Smooth muscle cell (in vitro differentiated cells): Measurements from ENCODE around the gene CA14. TPM values are rescaled to one million over a fixed set of nuclear protein-coding genes. Genes with fewer than 3 reads are reported as not detected.

Source experiments
- DNase-seq: peaks from one replicate; lab custom pipeline; 2025; ENCODE audit not compliant: unreplicated experiment; lab: John Stamatoyannopoulos, UW
- H2AFZ ChIP-seq: fragments of 200-600 bp; sonication (generic); 2 replicates; pipeline ENCODE4 v1.6.0; 2016; ENCODE audit warnings: antibody characterized with exemption, low read depth, mild to moderate bottlenecking
- H3F3A ChIP-seq: fragments of 200-600 bp; sonication (generic); 2 replicates; pipeline ENCODE4 v1.6.0; 2017; ENCODE audit warnings: antibody characterized with exemption, low read depth
- H3K27ac ChIP-seq: fragments of 200-600 bp; sonication (generic); 2 replicates; pipeline ENCODE4 v1.5.1; 2016; ENCODE audit warnings: low read depth, mild to moderate bottlenecking
- H3K27me3 ChIP-seq: fragments of 200-600 bp; sonication (generic); 2 replicates; pipeline ENCODE4 v1.6.1; 2016; ENCODE audit warnings: low read depth, mild to moderate bottlenecking
- H3K36me3 ChIP-seq: fragments of 200-600 bp; sonication (generic); 2 replicates; pipeline ENCODE4 v1.5.1; 2016; ENCODE audit warnings: low read depth
- H3K4me1 ChIP-seq: fragments of 200-600 bp; sonication (generic); 2 replicates; pipeline ENCODE4 v1.5.1; 2016; ENCODE audit warnings: low read depth
- H3K4me2 ChIP-seq: fragments of 200-600 bp; sonication (generic); 2 replicates; pipeline ENCODE4 v1.6.0; 2016; ENCODE audit warnings: mild to moderate bottlenecking
- H3K4me3 ChIP-seq: fragments of 200-600 bp; sonication (generic); 2 replicates; pipeline ENCODE4 v1.5.1; 2016; ENCODE audit warnings: mild to moderate bottlenecking
- H3K79me2 ChIP-seq: fragments of 200-600 bp; sonication (generic); 2 replicates; pipeline ENCODE4 v1.6.0; 2016; ENCODE audit warnings: low read depth, mild to moderate bottlenecking
- H3K9ac ChIP-seq: fragments of 200-600 bp; sonication (generic); 2 replicates; pipeline ENCODE4 v1.6.0; 2016; ENCODE audit warnings: low read depth
- H3K9me3 ChIP-seq: fragments of 200-600 bp; sonication (generic); replicated peaks from 2 replicates; pipeline ENCODE4 v1.5.1; 2016; ENCODE audit warnings: low read depth
- H4K20me1 ChIP-seq: fragments of 200-600 bp; sonication (generic); 2 replicates; pipeline ENCODE4 v1.6.0; 2016; ENCODE audit warnings: low read depth
- CTCF ChIP-seq: fragments of 200-600 bp; sonication (generic); IDR thresholded peaks from 2 replicates; pipeline ENCODE4 v1.5.1; 2017; ENCODE audit warnings: borderline replicate concordance, mild to moderate bottlenecking, antibody characterized with exemption; ENCODE audit not compliant: insufficient read depth, poor library complexity, severe bottlenecking
- WGBS: methylation state at CpG from one replicate; pipeline ENCODE4 v1.1.7; 2016; ENCODE audit warnings: low lambda C conversion rate; 5-methylcytosine and 5-hydroxymethylcytosine counted together
- polyA plus RNA-seq: library from polyadenylated mRNA; unstranded; fragments of >200 nt; fragmentation: Nextera tagmentation; extraction: Ambion mirVana; gene quantifications from 2 replicates; pipeline ENCODE4 v1.2.1, GENCODE V29; 2016
- total RNA-seq: library from RNA; depleted of rRNA; stranded (reverse); fragments of >200 nt; gene quantifications from 2 replicates; pipeline ENCODE4 v1.2.3, GENCODE V29; 2014

CA14 gene
- total and polyA plus RNA-seq, 2 experiments from 2014 or later: 0.59 TPM; not detected in 1

GRCh38 chr1:150271291-150271959 is 13.9 kb downstream of the CA14 start:
- no peaks in the 10 kb centered on the region for H3K36me3 ChIP-seq
- no peak for DNase-seq
- WGBS: 92% methylated on average over 7 of the region's 7 CpGs
- H3K27me3 ChIP-seq: no peaks in the 10 kb centered on the region
- H2AFZ ChIP-seq: no peak overlapping the region
- no peak overlapping the region for H3K27ac ChIP-seq
- H3K4me3 ChIP-seq: no peak overlapping the region
- no peaks in the 10 kb centered on the region for H3K9me3 ChIP-seq
- no peaks in the 10 kb centered on the region for H3F3A ChIP-seq
- no peaks in the 10 kb centered on the region for H4K20me1 ChIP-seq
- no peak for TF ChIP-seq CTCF
- H3K9ac ChIP-seq: no peak overlapping the region
- H3K4me2 ChIP-seq: no peak overlapping the region
- H3K4me1 ChIP-seq: peaks cover 24% of the 10 kb centered on the region
- peaks cover 23% of the 10 kb centered on the region for H3K79me2 ChIP-seq

GRCh38 chr1:150273311-150273710 is 15.7 kb downstream of the CA14 start:
- peak overlapping the region; percentile 72 for H2AFZ ChIP-seq
- peaks cover 16% of the 10 kb centered on the region for H3K4me1 ChIP-seq
- DNase-seq: no peak
- H3K9me3 ChIP-seq: no peaks in the 10 kb centered on the region
- H3K9ac ChIP-seq: no peak overlapping the region
- WGBS: 89% methylated on average over 1 of the region's 1 CpG
- H3K4me2 ChIP-seq: no peak overlapping the region
- H3K27me3 ChIP-seq: no peaks in the 10 kb centered on the region
- H3K27ac ChIP-seq: no peak overlapping the region
- H3K79me2 ChIP-seq: peaks cover 5% of the 10 kb centered on the region
- no peaks in the 10 kb centered on the region for H3K36me3 ChIP-seq
- TF ChIP-seq CTCF: no peak
- no peak overlapping the region for H3K4me3 ChIP-seq
- no peaks in the 10 kb centered on the region for H4K20me1 ChIP-seq
- no peaks in the 10 kb centered on the region for H3F3A ChIP-seq

GRCh38 chr1:150280138-150280707 is 22.6 kb downstream of the CA14 start:
- no peaks in the 10 kb centered on the region for H3K9me3 ChIP-seq
- no peak overlapping the region for H3K27ac ChIP-seq
- WGBS: 86% methylated on average over 6 of the region's 6 CpGs
- H3K4me1 ChIP-seq: peaks cover 11% of the 10 kb centered on the region
- no peak for DNase-seq
- no peaks in the 10 kb centered on the region for H3F3A ChIP-seq
- no peaks in the 10 kb centered on the region for H4K20me1 ChIP-seq
- H3K4me2 ChIP-seq: no peak overlapping the region
- no peak overlapping the region for H3K9ac ChIP-seq
- H3K36me3 ChIP-seq: no peaks in the 10 kb centered on the region
- no peak overlapping the region for H3K4me3 ChIP-seq
- H3K79me2 ChIP-seq: no peaks in the 10 kb centered on the region
- H3K27me3 ChIP-seq: no peaks in the 10 kb centered on the region
- H2AFZ ChIP-seq: no peak overlapping the region
- no peak for TF ChIP-seq CTCF
